ENCODE measurements around the gene MRPL16. TPM values are rescaled to one million over a fixed set of nuclear protein-coding genes. Genes with fewer than 3 reads are reported as not detected.

MRPL16 gene
- total RNA-seq, 1 experiment from 2014 or later: 123 TPM

DNA sequence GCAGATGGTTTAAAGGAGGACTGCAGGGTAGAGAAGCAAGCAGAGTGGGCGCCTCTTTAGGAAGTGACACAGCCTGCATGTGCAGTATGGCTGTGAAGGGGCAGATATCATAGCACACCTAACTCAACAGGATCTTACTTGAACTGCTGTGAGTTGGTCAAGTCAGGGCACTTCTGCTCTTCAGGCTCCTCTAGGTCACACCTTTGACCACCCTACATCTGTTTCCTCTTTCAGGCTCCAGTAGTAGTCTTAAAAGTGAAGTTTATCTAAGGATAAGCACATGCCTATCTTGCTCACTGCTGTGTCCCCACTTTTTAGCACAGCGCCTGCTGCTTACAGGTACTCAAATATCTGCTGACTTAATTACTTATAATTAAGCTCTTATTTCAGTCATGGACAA, 6.5 kb downstream of the MRPL16 start:
- CTCF ChIA-PET: no interaction called here
- ATAC-seq: no peak

DNA sequence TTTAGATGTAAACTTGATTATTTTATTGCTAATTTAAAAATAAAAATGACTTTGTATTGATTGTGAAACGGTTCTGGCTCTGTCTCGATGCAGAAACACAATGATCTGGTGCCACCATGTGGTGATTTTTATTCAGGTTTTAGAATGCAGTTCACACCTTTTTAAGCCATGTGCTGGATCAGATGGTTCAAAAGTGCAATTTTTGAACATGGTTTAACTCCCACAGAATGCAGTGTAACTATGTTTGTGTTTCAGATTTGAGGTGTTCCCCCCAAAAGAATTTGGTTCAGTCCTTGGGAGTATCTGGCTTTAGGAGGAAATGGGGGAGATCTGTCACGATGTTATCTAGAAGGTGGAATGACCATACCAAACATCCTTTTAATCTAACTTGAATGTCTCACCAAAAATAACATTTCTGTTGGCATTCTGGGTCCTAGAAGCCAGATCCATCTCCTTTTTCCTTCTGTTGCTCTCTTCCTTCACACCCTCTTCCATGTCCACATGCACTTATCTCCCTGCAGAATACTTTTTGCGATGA, 7.9 kb downstream of the MRPL16 start:
- Histone ChIP-seq H3F3A (ENCODE audit: low read length, unreplicated experiment) (no peaks in the 10 kb centered on the region), H3K4me3 (ENCODE audit: low read length) (no peak overlapping the region), H3K27me3 (ENCODE audit: low read length) (no peaks in the 10 kb centered on the region), H3K4me1 (ENCODE audit: insufficient read depth, low read length) (peaks cover 25% of the 10 kb centered on the region), H3K79me2 (ENCODE audit: low read length) (peaks cover 2% of the 10 kb centered on the region; the same call in 1 of the 2 replicates), H3K9ac (ENCODE audit: low read length) (no peak overlapping the region), H3K9me3 (ENCODE audit: low read length) (no peaks in the 10 kb centered on the region), H3K9me2 (replicated peaks; ENCODE audit: low read length) (no peaks in the 10 kb centered on the region), H3K4me2 (ENCODE audit: low read length) (no peak overlapping the region), H3K27ac (ENCODE audit: low read length) (no peak overlapping the region), H2AFZ (ENCODE audit: low read length) (no peak overlapping the region), H4K20me1 (ENCODE audit: low read length) (no peaks in the 10 kb centered on the region), H3K36me3 (ENCODE audit: low read depth, low read length) (peaks cover 42% of the 10 kb centered on the region)
- POLR2A ChIA-PET (ENCODE audit: unreplicated experiment): interaction anchor here (1.3 kb wide), 1 partner anchor 47 kb away, joined by 6 read pairs; no protein-coding TSS in a partner anchor
- ATAC-seq (peak; percentile 46), DNase-seq (peak; percentile 84)
- TF ChIP-seq EZH2 (IDR thresholded peaks at IDR 0.05; ENCODE audit: low read length, unreplicated experiment) (no peak), EZH2phosphoT487 (IDR thresholded peaks at IDR 0.05; ENCODE audit: borderline replicate concordance, low read length) (no peak)
- TF ChIP-seq, protein P1, sequence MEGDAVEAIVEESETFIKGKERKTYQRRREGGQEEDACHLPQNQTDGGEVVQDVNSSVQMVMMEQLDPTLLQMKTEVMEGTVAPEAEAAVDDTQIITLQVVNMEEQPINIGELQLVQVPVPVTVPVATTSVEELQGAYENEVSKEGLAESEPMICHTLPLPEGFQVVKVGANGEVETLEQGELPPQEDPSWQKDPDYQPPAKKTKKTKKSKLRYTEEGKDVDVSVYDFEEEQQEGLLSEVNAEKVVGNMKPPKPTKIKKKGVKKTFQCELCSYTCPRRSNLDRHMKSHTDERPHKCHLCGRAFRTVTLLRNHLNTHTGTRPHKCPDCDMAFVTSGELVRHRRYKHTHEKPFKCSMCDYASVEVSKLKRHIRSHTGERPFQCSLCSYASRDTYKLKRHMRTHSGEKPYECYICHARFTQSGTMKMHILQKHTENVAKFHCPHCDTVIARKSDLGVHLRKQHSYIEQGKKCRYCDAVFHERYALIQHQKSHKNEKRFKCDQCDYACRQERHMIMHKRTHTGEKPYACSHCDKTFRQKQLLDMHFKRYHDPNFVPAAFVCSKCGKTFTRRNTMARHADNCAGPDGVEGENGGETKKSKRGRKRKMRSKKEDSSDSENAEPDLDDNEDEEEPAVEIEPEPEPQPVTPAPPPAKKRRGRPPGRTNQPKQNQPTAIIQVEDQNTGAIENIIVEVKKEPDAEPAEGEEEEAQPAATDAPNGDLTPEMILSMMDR (conservative IDR thresholded peaks at IDR 0.05; ENCODE audit: low read depth, low read length): peak; percentile 89
- BruUV-seq (replicated peaks): no TSS peak
- CTCF ChIA-PET: interaction anchor here (1.0 to 3.0 kb wide), 4 partner anchors 16 to 133 kb away, joined by 3 to 29 read pairs (median 9); partner anchors contain the start of genes PATL1 and STX3
- intact Hi-C loops (cut with micrococcal nuclease): loop anchor here (1.0 to 10.0 kb wide), 3 partner anchors 48 to 268 kb away; partner anchors contain the start of gene PATL1

More for the DNA sequence above, 6.5 kb downstream of the MRPL16 start:
- no TSS peak for BruUV-seq (replicated peaks)
- TF ChIP-seq, protein P1 (conservative IDR thresholded peaks at IDR 0.05; ENCODE audit: low read depth, low read length): no peak
- no peak for TF ChIP-seq EZH2 (IDR thresholded peaks at IDR 0.05; ENCODE audit: low read length, unreplicated experiment)
- no peak for TF ChIP-seq EZH2phosphoT487 (IDR thresholded peaks at IDR 0.05; ENCODE audit: borderline replicate concordance, low read length)
- Histone ChIP-seq H3K9me2 (replicated peaks; ENCODE audit: low read length) (no peaks in the 10 kb centered on the region), H3K27me3 (ENCODE audit: low read length) (no peaks in the 10 kb centered on the region), H3K27ac (ENCODE audit: low read length) (no peak overlapping the region), H4K20me1 (ENCODE audit: low read length) (no peaks in the 10 kb centered on the region), H3K9me3 (ENCODE audit: low read length) (no peaks in the 10 kb centered on the region), H3F3A (ENCODE audit: low read length, unreplicated experiment) (no peaks in the 10 kb centered on the region), H3K4me2 (ENCODE audit: low read length) (no peak overlapping the region), H3K79me2 (ENCODE audit: low read length) (peaks cover 15% of the 10 kb centered on the region), H3K9ac (ENCODE audit: low read length) (no peak overlapping the region), H3K4me3 (ENCODE audit: low read length) (no peak overlapping the region), H2AFZ (ENCODE audit: low read length) (no peak overlapping the region), H3K4me1 (ENCODE audit: insufficient read depth, low read length) (peaks cover 27% of the 10 kb centered on the region), H3K36me3 (ENCODE audit: low read depth, low read length) (peaks cover 50% of the 10 kb centered on the region)
- POLR2A ChIA-PET (ENCODE audit: unreplicated experiment): no interaction called here
- intact Hi-C loops (cut with micrococcal nuclease): loop anchor here (10.0 kb wide), 2 partner anchors 139 to 269 kb away; partner anchors contain the start of gene PATL1
- DNase-seq: no peak

All from PC-3 (cell line).